ENCODE measurements around the gene NT5C1A. TPM values are rescaled to one million over a fixed set of nuclear protein-coding genes. Genes with fewer than 3 reads are reported as not detected.

NT5C1A gene
- total and polyA plus RNA-seq, 2 donors (not counting 1 experiment from before 2014, with no cell fraction given): not detected

GRCh38 chr1:39639305-39640130 lies 32.4 kb downstream of the NT5C1A start, which contains the start of gene HEYL:
TSS of gene HEYL (minus strand) at chr1:39639643. CDS start at chr1:39639625, 18 bp downstream.
- intact Hi-C loops (cut with micrococcal nuclease): no loop called here
- H3K27me3 Mint-ChIP-seq: peaks cover 56% of the 10 kb centered on the region

More at GRCh38 chr1:39639305-39640130, 32.4 kb downstream of the NT5C1A start, which contains the start of gene HEYL:
- Histone ChIP-seq H3K27me3 (replicated peaks in 1 of 4; ENCODE audit: control extremely low read depth in 1 of 4, control insufficient read depth in 3 of 4, insufficient read depth in 4 of 4, low read length in 3 of 4) (peaks cover 0 to 40% (median 19%) of the 10 kb centered on the region in 4 experiments), H3K9me3 (ENCODE audit: control extremely low read depth in 1 of 3, control insufficient read depth in 2 of 3, insufficient read depth in 1 of 3, low read length in 2 of 3) (peaks cover 0 to 8% (median 0%) of the 10 kb centered on the region in 3 donors), H2AFZ (ENCODE audit: insufficient read depth, low read depth, low read length, poor library complexity, severe bottlenecking) (peak within 1 kb of the TSS; percentile 76), H3K36me3 (replicated peaks in 1 of 2; ENCODE audit: control extremely low read depth in 1 of 2, control insufficient read depth in 1 of 2, extremely low read depth in 1 of 2, insufficient read depth in 2 of 2, low read length in 1 of 2) (no peaks in the 10 kb centered on the region), H3K27ac (ENCODE audit: low read length in 2 of 2) (no peak within 1 kb of the TSS), H3K79me2 (ENCODE audit: control insufficient read depth, insufficient read depth, low read length) (no peaks in the 10 kb centered on the region), H3K4me1 (ENCODE audit: control insufficient read depth in 2 of 2, insufficient read depth in 2 of 2, low read length in 2 of 2) (peaks cover 6 to 9% of the 10 kb centered on the region in 2 donors), H4K20me1 (ENCODE audit: control insufficient read depth, insufficient read depth, low read length, poor library complexity, severe bottlenecking) (no peaks in the 10 kb centered on the region), H3K4me2 (replicated peaks; ENCODE audit: low read depth, low read length, poor library complexity, severe bottlenecking) (peak within 1 kb of the TSS; percentile 88), H3K9ac (ENCODE audit: low read length) (peak within 1 kb of the TSS; percentile 50), H3K4me3 (ENCODE audit: control extremely low read depth in 1 of 5, extremely low read depth in 1 of 5, insufficient read depth in 1 of 5, low read depth in 2 of 5, low read length in 4 of 5) (peak within 1 kb of the TSS in 3 of 5 experiments; percentile 38 to 60 (median 41))
- Mint-ChIP-seq H3K4me1 (peaks cover 4% of the 10 kb centered on the region), H3K9me3 (ENCODE audit: insufficient read depth) (no peaks in the 10 kb centered on the region), H3K4me3 (peak within 1 kb of the TSS; percentile 77), H3K27ac (no peak within 1 kb of the TSS)
- TF ChIP-seq EZH2 (IDR thresholded peaks at IDR 0.05; ENCODE audit: borderline replicate concordance, insufficient read depth, low read depth, low read length, poor library complexity, severe bottlenecking) (no peak), CTCF (IDR thresholded peaks at IDR 0.05) (no peak)
- peak; percentile 47 for DNase-seq
- ChIA-PET POLR2A (no interaction called here), CTCF (interaction anchor here (1.6 kb wide), 1 partner anchor 14 kb away, joined by 5 read pairs; no protein-coding TSS in a partner anchor)
- WGBS (ENCODE audit: insufficient coverage): 7% methylated on average over 82 of the region's 88 CpGs
- peak; percentile 58 for ATAC-seq (ENCODE audit: low read depth)
